Activated T-cell treated with anti-CD3 and anti-CD28 coated beads for 4 hours (primary cell): Measurements from ENCODE around the gene OR4A5.
"Not testable (repeated sequence)": the region's sequence is repeated elsewhere in the genome, so short reads cannot be mapped to it uniquely, and the experiment has no call there.

Experiments used
- DNase-seq: peaks from one replicate; pipeline ENCODE4 v3.0.0-alpha.2; 2020

The OR4A5 gene, protein sequence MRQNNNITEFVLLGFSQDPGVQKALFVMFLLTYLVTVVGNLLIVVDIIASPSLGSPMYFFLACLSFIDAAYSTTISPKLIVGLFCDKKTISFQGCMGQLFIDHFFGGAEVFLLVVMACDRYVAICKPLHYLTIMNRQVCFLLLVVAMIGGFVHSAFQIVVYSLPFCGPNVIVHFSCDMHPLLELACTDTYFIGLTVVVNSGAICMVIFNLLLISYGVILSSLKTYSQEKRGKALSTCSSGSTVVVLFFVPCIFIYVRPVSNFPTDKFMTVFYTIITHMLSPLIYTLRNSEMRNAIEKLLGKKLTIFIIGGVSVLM

DNA sequence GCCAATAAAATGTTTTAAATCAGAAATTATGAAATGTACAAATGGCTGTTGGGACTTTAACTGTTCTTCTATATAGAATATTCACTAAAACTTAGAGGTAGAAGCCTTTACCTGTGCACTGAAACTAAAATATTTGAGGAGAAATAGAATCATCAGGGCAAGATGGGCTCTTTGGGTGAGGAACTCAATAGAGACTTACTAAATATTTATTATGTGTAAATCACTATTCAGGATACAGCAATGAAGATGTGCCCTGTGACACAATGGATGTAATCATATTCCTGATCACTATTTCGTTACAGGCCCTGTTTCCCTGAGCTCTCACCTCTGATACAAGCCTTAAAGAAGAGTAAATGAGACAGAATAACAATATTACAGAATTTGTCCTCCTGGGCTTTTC lies at the start of gene OR4A5:
Gene OR4A5, plus strand, starts transcription at position 301 of the 400 bp plus-strand sequence. Its CDS starts 53 bp downstream, at position 354.
- not testable (repeated sequence) for DNase-seq

DNA sequence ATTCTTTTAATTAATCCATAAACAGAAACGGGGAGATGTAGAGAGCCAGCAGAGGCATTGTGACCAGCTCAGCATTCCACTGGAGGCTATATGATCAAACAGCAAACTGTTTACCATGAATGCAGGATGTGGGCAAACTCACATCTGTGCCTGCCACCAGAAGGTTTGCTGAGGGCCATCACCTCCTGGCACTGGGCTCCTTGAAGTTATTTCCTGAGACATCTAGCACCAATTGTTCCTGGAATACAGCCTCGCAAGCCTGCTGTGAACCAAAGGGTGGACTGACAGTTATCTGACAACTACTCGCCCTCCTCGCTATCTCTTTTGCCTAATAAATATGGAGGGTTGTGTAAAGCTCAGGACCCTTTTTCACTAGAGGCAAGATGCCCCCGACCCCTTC lies 13.5 kb downstream of the OR4A5 start:
- DNase-seq = not testable (repeated sequence)
